ENCODE results near the gene NDUFB10.
A peak's percentile ranks its signal among the peaks of the same experiment; 100 is the strongest.

The NDUFB10 gene

DNA sequence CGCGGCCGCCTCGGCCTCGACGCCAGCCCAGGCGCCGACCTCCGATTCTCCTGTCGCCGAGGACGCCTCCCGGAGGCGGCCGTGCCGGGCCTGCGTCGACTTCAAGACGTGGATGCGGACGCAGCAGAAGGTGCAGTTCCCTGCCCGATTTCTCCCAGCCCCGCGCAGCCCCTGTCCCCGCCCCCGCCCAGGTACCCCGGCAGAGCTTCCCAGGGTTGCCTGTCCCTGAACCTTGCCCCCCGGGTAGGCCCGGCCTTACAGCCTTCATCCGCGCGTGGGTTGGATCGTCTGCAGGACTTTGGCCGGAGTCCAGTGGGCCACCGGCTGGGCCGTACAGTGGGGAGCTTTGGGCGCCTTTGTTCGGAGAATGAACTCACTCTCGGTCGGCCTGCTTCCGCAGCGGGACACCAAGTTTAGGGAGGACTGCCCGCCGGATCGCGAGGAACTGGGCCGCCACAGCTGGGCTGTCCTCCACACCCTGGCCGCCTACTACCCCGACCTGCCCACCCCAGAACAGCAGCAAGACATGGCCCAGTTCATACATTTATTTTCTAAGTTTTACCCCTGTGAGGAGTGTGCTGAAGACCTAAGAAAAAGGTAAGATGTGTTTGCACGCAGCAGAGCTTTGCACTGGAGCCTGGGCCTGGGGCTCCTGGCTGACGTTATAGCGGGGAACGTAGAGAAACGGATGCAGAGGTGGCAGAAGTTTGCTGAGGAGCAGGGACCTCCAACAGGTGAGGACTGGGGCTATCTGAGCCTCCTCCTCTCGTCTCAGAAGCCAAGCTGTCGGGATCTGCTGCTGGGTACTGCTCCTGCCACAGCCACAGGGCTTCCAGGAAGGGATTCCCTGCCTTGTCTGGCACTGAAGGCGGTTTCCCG lies 25.2 kb downstream of the NDUFB10 start:
- no peak for DNase-seq (ENCODE audit: low spot score)

GRCh38 chr16:1985466-1986150 lies 26.3 kb downstream of the NDUFB10 start:
- no peak for DNase-seq (ENCODE audit: low spot score)

- DNase-seq (ENCODE audit: low spot score), result no peak
Observed at GRCh38 chr16:1987198-1987597, 27.9 kb downstream of the NDUFB10 start.

DNA sequence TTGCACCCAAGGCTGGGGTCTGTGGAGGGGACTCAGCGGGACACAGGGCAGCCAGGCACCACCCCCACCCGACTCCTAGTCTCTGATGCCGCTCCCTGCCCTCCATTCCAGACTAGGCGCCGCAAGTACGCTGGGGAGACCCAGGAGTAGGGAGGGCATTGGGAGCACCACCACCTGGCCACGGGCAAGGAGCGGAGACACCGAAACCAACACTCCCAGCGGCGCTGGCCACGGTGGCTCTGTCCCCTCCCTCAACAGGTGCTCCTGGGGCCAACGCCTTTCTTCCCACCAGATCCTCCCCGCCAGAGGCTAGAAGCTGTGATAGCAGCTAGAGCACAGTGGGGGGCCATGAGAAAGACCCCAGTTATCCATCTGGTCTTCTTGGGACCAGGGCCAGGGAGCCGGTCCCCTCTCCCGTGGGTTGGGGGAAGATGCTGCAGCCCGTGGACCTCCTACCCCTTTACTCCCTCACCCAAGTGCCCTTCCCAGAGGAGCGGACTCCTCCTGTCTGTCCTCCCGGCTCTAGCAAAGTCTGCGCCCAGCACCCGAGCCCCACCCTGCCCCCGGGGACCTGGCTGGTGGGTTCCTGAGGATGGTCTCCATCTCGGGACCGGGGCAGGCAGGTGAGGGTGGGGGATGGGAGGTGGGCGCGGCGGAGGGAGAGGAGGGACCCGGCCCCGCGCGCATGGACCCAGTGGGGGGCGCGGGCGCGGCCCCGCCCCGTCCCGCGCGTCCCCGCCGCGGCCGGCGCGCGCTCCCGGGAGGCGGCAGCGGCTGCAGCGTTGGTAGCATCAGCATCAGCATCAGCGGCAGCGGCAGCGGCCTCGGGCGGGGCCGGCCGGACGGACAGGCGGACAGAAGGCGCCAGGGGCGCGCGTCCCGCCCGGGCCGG lies 30.1 kb downstream of the NDUFB10 start, which contains the start of gene SYNGR3:
TSS of gene SYNGR3 (plus strand) at position 762 of the 892 bp plus-strand sequence. CDS start 133 bp downstream, outside the sequence.
- DNase-seq (ENCODE audit: low spot score), result no peak

DNA sequence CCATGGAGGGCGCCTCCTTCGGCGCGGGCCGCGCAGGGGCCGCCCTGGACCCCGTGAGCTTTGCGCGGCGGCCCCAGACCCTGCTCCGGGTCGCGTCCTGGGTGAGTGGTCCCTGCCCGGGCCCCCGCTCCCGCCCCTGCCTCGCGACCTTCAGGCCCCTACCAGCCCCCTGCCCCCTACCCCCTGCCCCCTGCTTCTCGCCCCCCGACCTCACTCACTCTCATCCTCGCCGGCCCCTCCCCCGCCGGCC lies 30.7 kb downstream of the NDUFB10 start:
- DNase-seq (ENCODE audit: low spot score), result no peak

GRCh38 chr16:1990351-1991134 lies 31.2 kb downstream of the NDUFB10 start:
- DNase-seq (ENCODE audit: low spot score), result no peak

- DNase-seq (ENCODE audit: low spot score), result peak; percentile 70
Observed at GRCh38 chr16:1991135-1991551, 31.8 kb downstream of the NDUFB10 start.

DNA sequence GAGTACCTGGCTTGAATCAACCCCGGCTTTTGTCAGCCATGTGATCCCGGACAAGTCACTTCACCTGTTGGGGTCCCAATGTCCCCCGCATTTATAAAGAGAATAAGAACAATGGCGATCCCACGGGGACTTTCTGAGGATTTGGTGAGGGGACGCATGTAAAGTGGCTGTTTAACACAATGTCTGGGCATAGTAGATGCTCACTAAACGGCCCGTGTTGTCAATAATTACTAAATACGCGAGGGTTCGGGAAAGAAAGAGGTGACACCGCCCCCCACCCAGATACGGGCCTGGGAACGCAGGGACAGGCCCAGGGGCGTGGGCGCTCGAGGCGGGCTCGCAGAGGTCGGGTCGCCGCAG lies 32.2 kb downstream of the NDUFB10 start:
- no peak for DNase-seq (ENCODE audit: low spot score)

- DNase-seq (ENCODE audit: low spot score), result peak; percentile 94
Observed at GRCh38 chr16:1991948-1992703, 32.8 kb downstream of the NDUFB10 start.

DNA sequence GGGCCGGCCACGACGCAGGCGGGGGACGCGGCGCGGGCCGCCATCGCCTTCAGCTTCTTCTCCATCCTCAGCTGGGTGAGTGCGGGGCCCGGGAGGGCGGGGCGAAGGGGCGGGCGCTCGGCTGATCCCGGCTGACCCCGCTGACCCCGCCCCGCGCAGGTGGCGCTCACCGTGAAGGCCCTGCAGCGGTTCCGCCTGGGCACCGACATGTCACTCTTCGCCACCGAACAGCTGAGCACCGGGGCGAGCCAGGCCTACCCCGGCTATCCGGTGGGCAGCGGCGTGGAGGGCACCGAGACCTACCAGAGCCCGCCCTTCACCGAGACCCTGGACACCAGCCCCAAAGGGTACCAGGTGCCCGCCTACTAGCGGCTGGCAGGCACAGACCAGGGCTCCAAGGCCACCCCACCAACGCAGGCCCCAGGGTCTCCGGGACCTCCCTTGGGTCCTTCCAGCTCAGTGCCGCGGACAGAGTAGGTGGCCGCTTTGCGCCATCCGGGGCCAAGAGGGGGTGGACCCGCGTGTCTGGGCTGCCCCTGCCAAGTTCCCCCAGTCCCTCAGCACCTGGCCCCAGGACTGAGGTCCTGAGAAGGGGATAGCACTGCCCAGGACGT lies 33.5 kb downstream of the NDUFB10 start:
- no peak for DNase-seq (ENCODE audit: low spot score)

GRCh38 chr16:1993731-1994131 lies 34.4 kb downstream of the NDUFB10 start:
- peak; percentile 73 for DNase-seq (ENCODE audit: low spot score)

- DNase-seq (ENCODE audit: low spot score), result no peak
Observed at GRCh38 chr16:1997494-1998359, 38.4 kb downstream of the NDUFB10 start.

GRCh38 chr16:1998360-1998835 lies 39.1 kb downstream of the NDUFB10 start:
- DNase-seq (ENCODE audit: low spot score), result no peak

GRCh38 chr16:1998852-1999801 lies 39.8 kb downstream of the NDUFB10 start:
- no peak for DNase-seq (ENCODE audit: low spot score)

DNA sequence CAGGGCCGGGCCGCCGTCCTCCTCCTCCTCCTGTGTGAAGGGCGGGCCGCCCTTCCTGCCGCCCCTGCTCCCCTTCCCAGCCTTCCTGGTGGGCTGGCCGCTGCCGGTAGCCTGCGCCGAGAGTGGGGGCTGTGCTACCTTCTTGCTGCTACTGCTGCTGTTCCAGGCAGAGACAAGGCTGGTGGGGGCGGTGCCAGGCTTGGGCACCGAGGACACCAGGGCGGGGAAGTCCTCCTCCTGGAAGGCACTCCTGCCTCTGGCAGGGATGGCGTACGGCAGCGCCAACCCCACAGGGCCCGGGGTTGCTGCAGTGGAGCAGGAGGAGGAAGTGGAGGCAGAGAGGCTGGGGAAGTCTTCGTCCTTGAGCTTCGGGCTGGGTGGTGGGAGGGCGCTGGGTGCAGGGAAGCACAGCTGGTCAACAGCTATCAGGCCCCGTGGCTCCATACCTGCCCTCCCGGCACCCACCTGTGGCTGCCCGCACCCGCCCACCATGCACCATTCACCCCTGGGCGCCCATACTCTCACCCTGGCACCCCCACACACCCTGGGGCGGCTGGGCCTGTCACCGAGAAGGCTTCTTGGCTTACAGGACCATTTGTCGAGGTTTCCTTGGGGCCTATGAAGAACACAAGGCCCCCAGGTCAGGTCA lies 40.7 kb downstream of the NDUFB10 start:
- no peak for DNase-seq (ENCODE audit: low spot score)

DNA sequence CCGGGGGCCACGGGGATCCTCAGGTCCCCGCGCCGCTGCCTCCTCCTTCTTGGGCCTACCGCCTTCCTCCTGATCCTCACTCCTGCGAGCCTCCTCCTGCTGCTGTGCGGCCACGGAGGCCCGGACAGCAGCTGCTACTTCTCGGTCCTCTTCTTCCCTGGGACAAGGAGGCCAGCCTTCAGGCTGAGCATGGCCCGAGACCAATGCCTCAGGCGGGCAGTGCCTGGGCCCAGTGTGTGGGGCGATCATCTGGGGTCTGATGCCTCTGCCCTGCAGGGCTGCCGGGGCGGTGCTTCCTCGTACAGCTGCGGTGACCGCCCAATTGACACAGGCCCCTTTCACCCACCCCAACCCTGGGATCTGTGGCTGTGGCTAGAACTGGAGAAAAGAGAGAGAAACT lies 41.7 kb downstream of the NDUFB10 start:
- no peak for DNase-seq (ENCODE audit: low spot score)

GRCh38 chr16:2001456-2002355 lies 42.4 kb downstream of the NDUFB10 start:
- no peak for DNase-seq (ENCODE audit: low spot score)
